ENCODE measurements around the gene PTF1A.

Gene PTF1A

GRCh38 chr10:23186697-23187096, 5.4 kb upstream of the PTF1A start:
- no peak for DNase-seq (ENCODE audit: low read depth, low spot score)

DNA sequence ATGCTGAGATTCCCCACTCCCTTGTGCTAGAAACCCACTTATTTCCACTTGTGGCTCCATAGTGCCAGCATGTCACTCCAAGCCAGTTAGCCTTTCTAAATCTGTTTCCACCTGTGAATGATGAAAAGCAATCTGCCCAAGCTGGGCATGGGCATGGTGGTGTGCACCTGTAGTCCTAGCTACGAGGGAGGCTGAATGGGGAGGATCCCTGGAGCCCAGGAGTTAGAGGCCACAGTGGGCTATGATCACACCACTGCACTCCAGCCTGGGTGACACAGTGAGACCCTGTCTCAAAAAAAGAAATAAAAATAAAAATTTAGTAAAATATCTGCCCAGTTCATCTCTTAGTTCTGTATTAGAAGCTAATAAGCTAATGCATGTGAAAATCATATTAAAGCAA, 5.0 kb upstream of the PTF1A start:
- no peak for DNase-seq (ENCODE audit: low read depth, low spot score)

DNA sequence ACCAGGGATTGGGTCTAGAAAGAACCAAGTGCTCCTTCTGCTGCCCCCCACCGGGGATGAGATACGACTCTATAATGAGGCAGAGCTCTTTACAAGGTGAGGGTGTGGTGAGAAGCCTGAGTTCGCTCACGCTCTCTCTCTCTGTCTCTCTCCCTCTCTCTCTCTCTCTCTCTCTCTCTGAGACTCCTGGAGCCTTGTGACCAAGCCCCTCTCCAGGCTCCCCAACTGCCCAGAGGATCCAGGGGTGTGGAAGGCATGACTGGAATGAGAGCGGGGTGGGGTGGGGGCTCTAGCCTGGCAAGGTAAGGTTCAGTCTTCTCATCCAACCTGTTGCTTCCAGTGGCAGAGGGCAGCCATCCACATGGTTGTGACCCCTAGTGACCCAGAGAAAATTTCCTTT, 3.1 kb upstream of the PTF1A start:
- no peak for DNase-seq (ENCODE audit: low read depth, low spot score)

- no peak for DNase-seq (ENCODE audit: low read depth, low spot score)
These were observed 994 bp upstream of the PTF1A start for GRCh38 chr10:23190872-23191763.

DNA sequence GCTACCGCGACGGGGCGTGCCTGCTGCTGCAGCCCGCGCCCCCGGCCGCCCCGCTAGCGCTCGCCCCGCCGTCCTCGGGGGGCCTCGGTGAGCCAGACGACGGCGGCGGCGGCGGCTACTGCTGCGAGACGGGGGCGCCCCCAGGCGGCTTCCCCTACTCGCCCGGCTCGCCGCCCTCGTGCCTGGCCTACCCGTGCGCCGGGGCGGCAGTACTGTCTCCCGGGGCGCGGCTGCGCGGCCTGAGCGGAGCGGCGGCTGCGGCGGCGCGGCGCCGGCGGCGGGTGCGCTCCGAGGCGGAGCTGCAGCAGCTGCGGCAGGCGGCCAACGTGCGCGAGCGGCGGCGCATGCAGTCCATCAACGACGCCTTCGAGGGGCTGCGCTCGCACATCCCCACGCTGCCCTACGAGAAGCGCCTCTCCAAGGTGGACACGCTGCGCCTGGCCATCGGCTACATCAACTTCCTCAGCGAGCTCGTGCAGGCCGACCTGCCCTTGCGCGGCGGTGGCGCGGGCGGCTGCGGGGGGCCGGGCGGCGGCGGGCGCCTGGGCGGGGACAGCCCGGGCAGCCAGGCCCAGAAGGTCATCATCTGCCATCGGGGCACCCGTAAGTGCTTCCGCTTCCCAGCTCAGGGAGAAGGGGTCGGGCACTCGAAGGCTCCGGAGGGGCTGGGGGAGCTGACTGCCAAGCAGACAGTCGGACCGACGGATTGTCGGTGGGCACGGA, 761 bp downstream of the PTF1A start:
- DNase-seq (ENCODE audit: low read depth, low spot score), result no peak

- no peak for DNase-seq (ENCODE audit: low read depth, low spot score)
These were observed 1.4 kb downstream of the PTF1A start for GRCh38 chr10:23193435-23194074.

DNA sequence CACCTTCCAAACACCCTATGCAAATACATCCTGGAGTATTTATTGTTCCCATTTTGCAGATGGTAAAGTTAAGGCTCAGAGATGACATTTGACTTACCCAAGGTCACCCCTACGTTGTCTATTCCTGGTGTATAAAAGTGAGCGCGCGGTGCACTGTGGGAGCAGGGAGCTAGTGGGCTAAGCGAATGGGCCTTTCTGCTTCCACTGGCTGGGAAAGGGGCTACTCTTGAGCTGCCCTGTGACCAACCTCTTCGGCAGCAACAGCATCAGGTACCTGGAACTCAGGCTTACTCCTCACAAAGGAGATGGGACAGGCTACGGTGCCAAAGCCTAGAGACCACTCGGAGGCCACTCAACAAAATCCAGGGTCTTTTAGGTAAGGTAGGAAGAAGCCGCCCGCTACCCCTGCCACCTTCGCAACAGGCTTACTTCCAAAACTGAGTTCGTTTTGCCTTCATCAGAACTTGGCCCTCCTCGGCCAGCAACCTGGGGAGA, 2.4 kb downstream of the PTF1A start:
- DNase-seq (ENCODE audit: low read depth, low spot score), result no peak

DNA sequence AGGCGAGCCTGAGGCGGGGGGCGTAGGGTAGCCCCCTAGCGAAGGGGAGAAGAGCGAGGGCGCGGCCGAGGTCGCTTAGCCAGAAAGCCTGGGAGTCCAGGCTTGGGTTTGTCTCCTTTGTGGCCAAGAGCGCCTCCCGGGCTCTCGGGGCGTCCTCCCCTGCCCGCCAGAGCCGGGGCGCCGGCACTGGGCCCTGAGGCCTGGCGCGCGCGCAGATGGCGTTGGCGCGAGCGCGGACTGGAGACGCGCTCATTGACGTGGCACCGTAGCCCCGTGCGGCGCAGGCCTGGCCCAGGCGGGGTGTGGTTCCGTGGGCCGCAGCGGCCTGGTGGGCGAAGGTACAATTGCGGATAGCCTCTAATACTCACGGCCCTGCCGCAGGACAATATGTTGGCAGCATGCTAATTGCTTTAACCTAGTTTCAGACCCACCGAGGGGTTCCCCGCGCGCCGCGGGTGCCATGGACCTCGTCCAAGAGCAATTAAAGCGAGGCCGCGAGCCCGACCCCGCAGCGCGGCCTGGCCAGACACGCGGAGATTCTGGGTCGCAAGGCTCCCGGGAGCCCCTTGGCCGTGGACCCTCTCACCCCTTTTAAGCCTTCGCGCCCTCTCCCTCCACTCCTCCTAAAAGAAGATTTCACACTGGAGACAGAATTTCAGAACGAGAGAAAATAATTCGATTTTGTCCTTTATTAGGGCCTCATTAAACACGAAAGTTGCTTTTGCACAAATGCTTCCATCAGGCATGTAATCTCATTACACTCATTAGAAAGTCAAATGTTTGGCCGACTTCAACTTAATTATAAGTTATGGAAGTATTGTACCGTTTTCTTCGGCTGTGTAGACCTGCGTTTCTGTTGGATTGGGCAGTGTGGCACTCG, 3.1 kb downstream of the PTF1A start:
- no peak for DNase-seq (ENCODE audit: low read depth, low spot score)

DNA sequence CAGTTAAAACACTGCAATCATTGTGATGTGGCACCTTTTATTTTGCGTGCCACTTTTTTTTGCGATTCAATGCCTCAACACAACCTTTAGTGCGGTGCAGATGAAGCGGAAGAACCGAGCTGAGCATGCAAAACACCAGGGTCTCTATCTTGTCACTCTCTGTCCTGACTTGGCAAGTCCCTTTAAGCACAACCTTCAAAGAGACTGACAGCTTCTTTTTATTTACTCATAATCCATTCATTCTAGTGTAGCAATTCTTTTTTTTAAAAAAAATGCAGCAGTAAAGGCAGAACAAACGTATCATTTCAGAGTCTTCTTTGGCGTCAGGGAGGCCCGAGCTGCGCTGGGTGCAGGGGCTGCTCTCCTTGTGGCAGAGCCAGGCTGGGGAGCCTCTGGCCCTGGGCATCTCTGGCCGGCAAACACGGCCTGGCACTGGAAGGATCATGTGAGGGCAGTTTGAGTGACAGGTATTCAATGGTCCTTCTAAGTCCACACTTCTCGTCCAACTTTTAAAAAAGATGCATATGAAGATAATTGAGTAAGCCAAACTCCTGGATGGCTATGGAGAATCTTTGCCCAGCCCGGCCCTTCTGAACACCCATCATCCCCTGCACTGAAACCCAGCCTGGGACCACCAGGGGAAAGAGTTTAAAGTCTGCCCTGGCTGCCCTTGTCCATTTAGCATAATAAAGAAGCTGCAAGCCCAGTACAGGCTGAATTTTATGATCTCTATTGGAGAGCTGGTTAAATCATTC, 3.9 kb downstream of the PTF1A start:
- DNase-seq (ENCODE audit: low read depth, low spot score), result no peak

GRCh38 chr10:23196915-23197314, 4.8 kb downstream of the PTF1A start:
- DNase-seq (ENCODE audit: low read depth, low spot score), result no peak

DNA sequence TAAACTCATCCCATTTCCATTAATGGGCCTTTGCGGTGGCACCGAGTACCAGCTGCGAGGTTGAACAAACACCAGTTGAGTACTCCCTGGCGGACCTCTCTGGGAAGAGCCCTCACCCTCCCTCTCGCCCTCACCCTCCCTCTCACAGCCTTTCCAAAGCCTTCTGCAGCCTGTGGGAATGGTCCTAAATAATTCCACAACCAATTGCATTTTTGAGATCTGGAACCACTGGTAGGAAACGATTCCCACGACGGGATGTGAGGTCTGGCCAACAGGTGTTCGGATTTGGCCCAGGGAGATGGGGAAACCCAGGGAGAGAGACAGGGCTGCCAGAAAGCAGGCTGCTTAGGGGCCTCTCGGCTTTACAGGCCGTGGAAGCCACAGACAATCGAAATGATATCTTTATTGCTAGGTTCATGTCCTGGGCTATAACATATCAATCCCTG, 5.3 kb downstream of the PTF1A start:
- DNase-seq (ENCODE audit: low read depth, low spot score), result no peak

DNA sequence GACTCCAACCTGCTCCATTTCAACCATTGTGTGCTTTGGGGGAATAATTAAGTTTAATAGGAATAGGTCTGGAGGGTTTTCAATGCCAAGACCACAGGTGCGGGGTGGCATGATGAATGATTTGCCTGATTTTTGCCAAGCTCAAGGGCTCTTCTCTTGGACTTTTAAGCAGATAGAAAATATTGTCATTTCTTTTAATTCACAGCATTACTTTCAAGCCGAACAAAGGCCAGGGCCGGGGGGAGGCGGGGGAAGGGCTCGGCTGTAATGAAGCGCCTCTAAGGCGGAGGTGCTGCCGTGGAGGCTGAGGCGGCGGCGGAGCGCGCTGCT, 6.5 kb downstream of the PTF1A start:
- DNase-seq (ENCODE audit: low read depth, low spot score), result no peak

DNA sequence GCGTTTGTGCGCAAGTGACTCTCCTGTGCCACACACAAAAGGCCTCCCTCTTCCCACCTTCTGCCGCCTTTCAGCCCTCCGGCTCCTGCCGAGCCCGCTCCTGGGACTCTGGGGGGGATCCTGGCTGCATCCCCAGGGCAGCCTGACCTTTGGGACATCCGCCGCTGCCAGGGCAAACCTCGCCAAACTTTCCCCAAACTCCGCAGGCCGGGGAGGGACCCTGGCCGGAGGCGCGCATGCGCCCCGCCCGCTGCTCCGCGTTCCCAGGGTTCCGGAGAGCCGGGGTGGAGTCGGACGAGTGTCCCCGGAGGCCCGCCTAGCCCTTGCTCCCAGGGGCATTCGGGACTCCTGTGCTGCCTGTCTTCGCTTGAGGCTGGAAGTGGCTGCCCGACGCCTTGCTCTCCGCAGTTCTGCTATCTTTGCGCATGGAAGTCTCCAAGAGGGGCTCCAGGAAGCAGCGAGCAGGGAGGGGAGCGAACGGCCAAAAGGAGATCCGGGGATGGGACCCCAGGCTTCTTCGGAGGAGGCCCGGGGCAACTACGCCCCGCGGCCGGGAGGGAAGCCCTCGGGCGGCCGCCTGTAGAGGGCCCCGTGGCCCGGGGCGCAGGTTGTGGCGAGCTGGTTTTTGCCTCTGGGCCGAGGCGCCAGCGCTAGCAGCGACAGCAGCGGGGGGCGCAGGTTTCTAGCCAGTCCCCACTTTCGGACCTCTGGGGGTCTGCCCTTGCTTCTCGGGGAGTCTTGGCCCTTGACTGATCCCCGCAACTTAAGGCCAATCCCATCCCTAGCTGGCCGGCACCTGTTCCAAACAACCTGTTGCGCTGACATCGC, 7.0 kb downstream of the PTF1A start:
- no peak for DNase-seq (ENCODE audit: low read depth, low spot score)

GRCh38 chr10:23199768-23200511, 7.8 kb downstream of the PTF1A start:
- no peak for DNase-seq (ENCODE audit: low read depth, low spot score)

DNA sequence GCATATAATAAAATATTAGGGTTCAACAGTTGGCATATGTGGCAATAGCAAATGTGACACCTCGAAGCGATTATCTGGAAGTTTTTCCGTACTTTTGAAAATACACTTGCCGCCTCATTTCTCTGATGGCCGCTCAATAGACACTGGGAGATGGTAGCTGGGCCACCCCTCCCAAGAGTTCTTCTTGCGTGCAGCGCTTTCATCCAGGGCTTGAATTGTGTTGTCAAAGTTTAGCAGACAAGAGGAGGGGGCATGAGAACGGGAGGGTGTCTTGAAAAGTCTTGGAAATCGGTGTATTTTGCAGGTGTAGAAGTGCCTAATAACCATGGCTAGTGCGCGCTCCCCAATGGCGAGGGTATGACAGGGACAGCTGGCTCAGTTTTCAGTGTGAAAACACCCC, 8.5 kb downstream of the PTF1A start:
- DNase-seq (ENCODE audit: low read depth, low spot score), result no peak

DNA sequence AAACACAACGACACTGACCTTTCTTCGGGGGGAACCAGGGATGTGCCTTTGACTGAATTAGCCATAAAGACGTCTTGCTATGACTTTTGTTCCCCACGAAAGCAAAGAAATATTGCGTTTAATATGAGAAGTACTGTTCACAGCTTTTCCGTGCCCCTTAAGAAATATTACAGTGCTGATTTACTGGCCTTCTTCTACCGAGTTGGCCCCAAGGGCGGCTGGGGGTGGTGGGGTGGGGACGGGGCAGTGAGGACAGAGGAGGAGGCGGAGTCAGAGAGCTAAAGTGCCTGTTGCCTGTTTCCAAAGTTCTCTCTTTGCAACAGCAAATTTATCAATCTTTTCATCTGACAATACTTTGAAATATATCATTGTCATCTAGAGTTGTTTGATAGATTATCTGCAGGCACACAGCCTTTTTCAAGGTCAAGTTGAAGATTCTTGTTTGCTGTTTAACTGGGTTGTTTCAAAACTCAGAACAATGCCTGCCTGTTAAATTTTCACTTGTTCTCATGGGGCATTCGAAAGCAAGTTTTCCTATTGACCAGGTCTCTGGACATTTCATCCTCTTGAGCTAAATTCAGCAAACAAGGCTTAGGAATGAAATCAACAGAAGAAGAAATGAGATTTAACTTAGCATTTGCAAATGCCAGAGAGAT, 9.0 kb downstream of the PTF1A start:
- no peak for DNase-seq (ENCODE audit: low read depth, low spot score)

DNA sequence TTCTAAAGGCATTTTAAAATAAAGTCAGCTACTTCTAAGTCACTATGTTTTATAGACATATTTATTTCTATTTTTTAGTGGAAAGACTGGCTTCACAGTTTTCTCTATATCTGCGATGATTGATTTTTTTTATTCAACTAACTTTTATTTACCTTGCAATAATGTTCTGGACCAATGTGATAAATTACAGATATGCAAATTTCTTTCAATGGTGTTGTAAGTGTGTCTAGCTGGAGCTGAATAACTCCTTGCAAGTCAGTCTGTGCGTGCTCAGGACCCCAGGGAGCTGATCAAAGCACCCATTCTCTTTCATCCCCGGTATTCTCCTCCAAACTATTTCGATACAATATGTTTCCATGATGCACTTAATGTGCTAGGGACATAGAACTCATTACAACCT, 9.7 kb downstream of the PTF1A start:
- DNase-seq (ENCODE audit: low read depth, low spot score), result no peak

DNA sequence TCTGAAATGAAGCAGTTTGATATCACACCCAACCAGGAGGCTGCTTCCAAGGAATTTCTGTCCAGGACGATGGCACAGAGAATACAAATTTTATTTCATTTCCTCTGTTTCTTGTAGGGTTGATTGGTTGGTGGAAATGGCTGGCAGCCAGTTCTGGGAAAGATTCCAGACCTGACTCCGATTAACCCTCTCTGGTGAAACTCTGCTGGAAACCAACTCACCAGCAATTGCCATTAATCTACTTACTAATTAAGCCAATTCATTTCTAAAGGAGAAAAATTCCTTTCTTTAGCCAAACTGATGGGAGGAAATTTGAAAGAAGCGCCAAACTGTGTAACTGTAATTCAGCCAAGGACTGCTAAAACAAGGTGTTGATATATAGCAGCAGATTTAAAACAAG, 10.7 kb downstream of the PTF1A start:
- no peak for DNase-seq (ENCODE audit: low read depth, low spot score)

Data from activated naive CD8-positive, alpha-beta T cell treated with anti-CD3 and anti-CD28 coated beads, Interleukin-2, amount 50 U/mL, for 16 hours (primary cell).